Fibroblast of mammary gland (primary cell): ENCODE measurements around the gene ENTREP1.
"Not testable (repeated sequence)": the region's sequence is repeated elsewhere in the genome, so short reads cannot be mapped to it uniquely, and the experiment has no call there.

Experiments used
- DNase-seq: peaks from one replicate; pipeline ENCODE4 v3.0.0-alpha.2; 2010; ENCODE audit warnings: low read depth
- H3K4me3 ChIP-seq: 2 replicates; pipeline ENCODE4 v1.5.1; 2011; ENCODE audit warnings: low read depth, mild to moderate bottlenecking, low read length, moderate library complexity; ENCODE audit not compliant: control insufficient read depth
- TF ChIP-seq, protein P1 (sequence below): conservative IDR thresholded peaks from 2 replicates; pipeline ENCODE4 v1.5.1; 2011; ENCODE audit warnings: low read depth, low read length, inconsistent platforms; ENCODE audit not compliant: control insufficient read depth, insufficient read depth

ENTREP1 gene

DNA sequence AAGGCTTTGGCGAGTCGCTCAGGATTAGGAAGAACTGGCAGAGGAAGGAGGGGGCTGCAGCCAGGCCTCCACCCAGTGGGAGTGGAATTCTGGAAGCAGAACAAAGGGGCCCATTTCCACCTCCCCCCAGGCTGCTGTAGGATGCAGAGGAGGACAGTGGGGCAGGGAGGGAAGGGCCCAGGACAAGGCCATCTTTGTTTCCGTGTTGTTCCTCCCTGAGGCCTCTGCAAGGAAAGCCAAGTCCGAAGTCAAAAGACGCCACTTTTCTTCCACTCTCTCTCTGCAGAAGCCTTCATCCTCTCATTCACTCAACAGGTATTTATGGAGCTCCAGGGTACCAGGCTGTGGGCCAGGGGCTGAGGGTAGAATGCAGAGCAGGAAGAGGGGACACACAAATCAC, 70.7 kb downstream of the ENTREP1 start:
- TF ChIP-seq, protein P1, sequence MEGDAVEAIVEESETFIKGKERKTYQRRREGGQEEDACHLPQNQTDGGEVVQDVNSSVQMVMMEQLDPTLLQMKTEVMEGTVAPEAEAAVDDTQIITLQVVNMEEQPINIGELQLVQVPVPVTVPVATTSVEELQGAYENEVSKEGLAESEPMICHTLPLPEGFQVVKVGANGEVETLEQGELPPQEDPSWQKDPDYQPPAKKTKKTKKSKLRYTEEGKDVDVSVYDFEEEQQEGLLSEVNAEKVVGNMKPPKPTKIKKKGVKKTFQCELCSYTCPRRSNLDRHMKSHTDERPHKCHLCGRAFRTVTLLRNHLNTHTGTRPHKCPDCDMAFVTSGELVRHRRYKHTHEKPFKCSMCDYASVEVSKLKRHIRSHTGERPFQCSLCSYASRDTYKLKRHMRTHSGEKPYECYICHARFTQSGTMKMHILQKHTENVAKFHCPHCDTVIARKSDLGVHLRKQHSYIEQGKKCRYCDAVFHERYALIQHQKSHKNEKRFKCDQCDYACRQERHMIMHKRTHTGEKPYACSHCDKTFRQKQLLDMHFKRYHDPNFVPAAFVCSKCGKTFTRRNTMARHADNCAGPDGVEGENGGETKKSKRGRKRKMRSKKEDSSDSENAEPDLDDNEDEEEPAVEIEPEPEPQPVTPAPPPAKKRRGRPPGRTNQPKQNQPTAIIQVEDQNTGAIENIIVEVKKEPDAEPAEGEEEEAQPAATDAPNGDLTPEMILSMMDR, result no peak
- H3K4me3 ChIP-seq, result no peak overlapping the region
- DNase-seq, result no peak

DNA sequence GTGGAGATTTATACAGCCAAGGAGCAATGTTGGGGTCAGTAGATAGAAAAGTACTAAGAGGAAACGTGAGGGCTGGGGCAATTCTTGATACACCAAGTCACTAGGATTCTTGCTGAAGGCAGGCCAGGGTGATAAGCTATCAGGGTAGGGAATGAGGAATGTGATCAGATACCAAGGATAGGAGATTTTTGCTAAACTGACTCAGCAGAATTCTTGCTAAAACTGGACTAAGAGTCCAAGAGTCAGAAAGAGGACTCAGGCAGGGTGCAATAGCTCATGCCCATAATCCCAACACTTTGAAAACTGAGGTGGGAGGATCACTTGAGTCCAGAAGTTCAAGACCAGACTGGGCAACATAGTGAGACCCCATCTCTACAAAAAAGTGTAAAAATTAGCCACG, 71.7 kb downstream of the ENTREP1 start:
- no peak overlapping the region for H3K4me3 ChIP-seq
- TF ChIP-seq, protein P1, result no peak
- DNase-seq, result no peak

DNA sequence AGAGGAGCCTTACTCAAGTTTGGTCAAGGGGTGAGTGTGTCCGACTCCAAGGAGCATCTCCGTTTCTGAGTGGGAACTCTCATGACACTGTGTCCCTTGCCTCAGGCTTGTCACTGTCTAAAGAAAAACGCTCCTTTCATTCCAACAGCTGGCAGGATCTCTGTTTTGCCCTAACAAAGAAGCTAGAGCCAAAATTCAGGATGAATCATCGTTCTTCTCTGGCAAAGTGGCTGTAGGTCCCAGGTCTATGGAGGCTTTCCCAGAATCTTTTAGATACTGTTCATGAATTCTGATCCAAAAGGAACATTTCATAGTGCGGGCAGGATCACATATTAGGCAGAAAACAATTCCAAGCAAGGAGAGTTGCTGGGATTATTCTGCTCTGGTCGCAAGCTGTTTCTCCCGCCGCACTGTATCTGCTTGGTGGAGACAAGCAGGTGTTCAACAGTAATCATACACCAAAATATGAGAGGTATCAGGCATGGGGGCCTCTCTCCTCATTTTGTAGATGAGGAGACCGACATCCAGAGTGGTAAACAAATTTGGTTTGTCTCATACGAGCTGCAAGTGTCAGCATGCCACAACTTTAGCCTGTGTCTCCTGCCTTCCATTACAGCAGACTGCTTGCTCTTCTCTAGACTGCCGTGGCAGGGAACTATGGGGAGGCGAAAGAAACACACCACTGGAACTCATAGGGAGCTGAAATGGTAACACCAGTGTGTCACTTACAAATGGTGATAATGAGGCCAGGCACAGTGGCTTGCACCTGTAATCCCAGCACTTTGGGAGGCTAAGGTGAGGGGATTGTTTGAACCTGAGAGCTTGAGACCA, 72.6 kb downstream of the ENTREP1 start:
- DNase-seq, result peak; percentile 15
- H3K4me3 ChIP-seq, result no peak overlapping the region

DNA sequence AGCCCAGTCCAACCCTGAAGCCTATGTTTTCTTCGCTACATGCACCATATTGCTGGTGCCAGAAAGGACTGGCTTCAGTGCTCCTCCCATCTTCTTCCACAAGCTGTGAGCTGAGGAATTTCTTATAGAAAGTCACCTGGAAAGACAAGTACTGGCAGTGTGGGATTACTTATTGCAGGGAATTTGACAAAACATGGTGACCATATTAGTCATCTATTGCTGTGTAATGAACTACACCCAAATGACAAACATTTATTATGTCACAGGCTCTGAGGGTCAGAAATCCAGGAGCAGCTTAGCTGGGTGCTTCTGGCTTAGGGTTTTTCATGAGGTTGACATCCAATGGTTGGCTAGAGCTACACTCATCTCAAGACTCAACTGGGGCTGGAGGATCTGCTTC, 75.5 kb downstream of the ENTREP1 start:
- TF ChIP-seq, protein P1, result no peak
- H3K4me3 ChIP-seq, result no peak overlapping the region
- no peak for DNase-seq

More for the DNA sequence above, 72.6 kb downstream of the ENTREP1 start:
- TF ChIP-seq, protein P1, result no peak

DNA sequence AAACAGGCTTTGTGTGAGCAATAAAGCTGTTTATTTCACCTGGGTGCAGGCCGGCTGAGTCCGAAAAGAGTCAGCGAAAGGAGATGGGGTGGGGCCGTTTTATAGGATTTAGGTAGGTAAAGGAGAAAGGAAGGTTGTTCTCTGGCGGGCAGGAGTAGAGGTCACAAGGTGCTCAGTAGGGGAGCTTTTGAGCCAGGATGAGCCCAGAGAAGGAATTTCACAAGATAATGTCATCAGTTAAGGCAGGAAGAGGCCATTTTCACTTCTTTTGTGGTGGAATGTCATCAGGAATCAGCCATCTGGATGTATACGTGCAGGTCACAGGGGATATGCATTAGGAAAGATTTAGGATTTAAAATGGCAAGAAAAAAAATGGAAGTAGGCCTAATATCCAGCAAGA, 84.9 kb downstream of the ENTREP1 start:
- DNase-seq, H3K4me3 ChIP-seq: not testable (repeated sequence)

DNA sequence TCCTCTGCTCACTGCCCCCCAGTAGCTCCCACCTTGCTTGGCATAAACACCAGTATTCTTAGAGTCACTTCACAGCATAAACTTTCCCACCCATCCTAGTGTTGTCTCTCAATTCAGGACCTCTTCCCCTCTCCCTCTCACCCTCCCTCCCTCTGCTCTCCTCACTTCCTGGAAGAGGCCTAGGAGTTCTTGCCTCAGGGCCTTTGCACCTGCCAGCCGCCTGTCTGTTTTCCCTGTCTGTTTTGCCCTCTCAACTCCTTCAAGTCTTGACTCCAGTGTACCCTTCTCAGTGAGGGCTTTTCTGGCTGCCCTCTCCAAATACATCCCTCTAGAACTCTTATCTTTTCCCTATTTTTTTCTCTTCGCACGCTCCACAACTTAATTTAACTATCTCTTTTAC, 86.2 kb downstream of the ENTREP1 start:
- no peak for DNase-seq
- no peak overlapping the region for H3K4me3 ChIP-seq
- TF ChIP-seq, protein P1, result no peak

DNA sequence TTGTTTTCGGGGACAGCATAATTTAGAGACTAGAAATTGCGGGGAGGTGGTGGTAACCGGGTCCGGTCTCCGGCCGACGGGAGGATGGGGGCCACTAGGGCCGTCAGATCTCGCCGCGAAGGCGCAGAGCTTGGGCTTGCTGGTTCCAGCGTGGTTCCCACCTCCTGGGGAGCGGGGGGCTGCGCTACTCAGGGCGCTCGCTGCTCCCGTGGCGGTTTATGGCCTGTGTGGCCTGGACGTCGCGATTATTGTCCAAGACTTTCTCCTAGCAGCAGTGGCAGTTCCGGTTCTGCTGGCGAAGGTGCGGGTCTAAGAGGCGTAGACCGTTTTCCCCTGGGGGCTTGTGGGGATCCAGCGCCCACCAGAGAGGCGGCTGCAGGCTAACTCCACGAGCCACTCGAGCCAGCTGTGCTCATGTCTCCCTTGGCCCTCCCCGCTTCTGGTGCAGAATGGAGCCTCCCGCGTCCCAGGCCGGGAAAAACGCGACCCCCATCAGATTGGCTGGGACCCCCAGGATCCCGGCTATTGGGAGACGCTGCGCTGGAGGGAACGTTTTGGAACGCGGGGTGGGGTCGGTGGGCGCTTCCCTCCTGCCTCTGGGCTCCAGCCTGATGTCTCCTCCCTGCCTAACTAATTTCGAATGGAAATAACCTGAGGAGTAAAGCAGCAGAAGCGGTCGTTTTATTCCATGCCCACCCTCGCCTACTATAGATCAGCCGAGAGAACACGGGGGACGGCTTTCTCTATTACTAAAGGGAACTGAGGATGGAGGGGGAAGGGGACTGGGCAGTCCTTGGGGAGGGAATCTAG, 87.1 kb downstream of the ENTREP1 start:
- no peak overlapping the region for H3K4me3 ChIP-seq
- DNase-seq, result no peak
- TF ChIP-seq, protein P1, result no peak
